H9 (cell line): ENCODE measurements around the gene SELENOI. TPM values are rescaled to one million over a fixed set of nuclear protein-coding genes. Genes with fewer than 3 reads are reported as not detected.

ENCODE experiments used
- DNase-seq: peaks from one replicate; pipeline ENCODE4 v3.0.0-alpha.2; 2017
- H2AFZ ChIP-seq: one replicate; pipeline ENCODE4 v1.6.1; 2013; ENCODE audit warnings: mild to moderate bottlenecking, low read length, control low read depth, moderate library complexity
- H2AK5ac ChIP-seq: 2 replicates; pipeline ENCODE4 v1.6.1; 2013; ENCODE audit warnings: low read length, control low read depth, mixed read lengths; ENCODE audit not compliant: insufficient read length
- H2BK120ac ChIP-seq: one replicate; pipeline ENCODE4 v1.6.1; 2013; ENCODE audit warnings: low read depth, mild to moderate bottlenecking, low read length, control low read depth, inconsistent platforms; ENCODE audit not compliant: poor library complexity, severe bottlenecking
- H2BK12ac ChIP-seq: 2 replicates; pipeline ENCODE4 v1.6.1; 2013; ENCODE audit warnings: low read length, control low read depth, mixed read lengths, low read depth; ENCODE audit not compliant: insufficient read length
- H2BK15ac ChIP-seq: 2 replicates; pipeline ENCODE4 v1.6.1; 2013; ENCODE audit warnings: low read depth, low read length, control low read depth
- H2BK20ac ChIP-seq: one replicate; pipeline ENCODE4 v1.6.1; 2013; ENCODE audit warnings: low read depth, mild to moderate bottlenecking, low read length, control low read depth, inconsistent platforms; ENCODE audit not compliant: poor library complexity, severe bottlenecking
- H2BK5ac ChIP-seq: 2 replicates; pipeline ENCODE4 v1.6.1; 2013; ENCODE audit warnings: low read length, control low read depth, mixed read lengths; ENCODE audit not compliant: insufficient read length
- H3K14ac ChIP-seq: 2 replicates; pipeline ENCODE4 v1.6.1; 2013; ENCODE audit warnings: low read length, control low read depth; ENCODE audit not compliant: insufficient read depth
- H3K18ac ChIP-seq: 2 replicates; pipeline ENCODE4 v1.6.1; 2013; ENCODE audit warnings: low read depth, mild to moderate bottlenecking, mixed read lengths, low read length, control low read depth; ENCODE audit not compliant: insufficient read length
- H3K23ac ChIP-seq: 2 replicates; pipeline ENCODE4 v1.6.1; 2013; ENCODE audit warnings: low read length, control low read depth, mixed read lengths, low read depth; ENCODE audit not compliant: insufficient read length
- H3K23me2 ChIP-seq: 2 replicates; pipeline ENCODE4 v1.6.1; 2013; ENCODE audit warnings: low read depth, mild to moderate bottlenecking, mixed read lengths, low read length, control low read depth; ENCODE audit not compliant: insufficient read length, poor library complexity, severe bottlenecking
- H3K27ac ChIP-seq: 2 replicates; pipeline ENCODE4 v1.5.1; 2013; ENCODE audit warnings: low read length, control low read depth, mixed read lengths, low read depth; ENCODE audit not compliant: insufficient read length
- H3K27me3 ChIP-seq: 2 replicates; pipeline ENCODE4 v1.6.1; 2013; ENCODE audit warnings: low read length, control low read depth, inconsistent platforms; ENCODE audit not compliant: insufficient read depth
- H3K4ac ChIP-seq: 2 replicates; pipeline ENCODE4 v1.6.1; 2013; ENCODE audit warnings: low read depth, mild to moderate bottlenecking, control low read depth, inconsistent platforms, low read length, moderate library complexity
- H3K4me1 ChIP-seq: 2 replicates; pipeline ENCODE4 v1.6.1; 2013; ENCODE audit warnings: low read length, control low read depth, inconsistent platforms; ENCODE audit not compliant: insufficient read depth
- H3K4me2 ChIP-seq: 2 replicates; pipeline ENCODE4 v1.6.1; 2013; ENCODE audit warnings: low read length, control low read depth, mixed read lengths; ENCODE audit not compliant: insufficient read length, insufficient read depth
- H3K56ac ChIP-seq: 2 replicates; pipeline ENCODE4 v1.6.1; 2013; ENCODE audit warnings: low read depth, mild to moderate bottlenecking, mixed read lengths, low read length, control low read depth; ENCODE audit not compliant: insufficient read length
- H3K79me1 ChIP-seq: 2 replicates; pipeline ENCODE4 v1.6.1; 2013; ENCODE audit warnings: low read depth, mild to moderate bottlenecking, moderate library complexity, low read length, control low read depth, inconsistent platforms; ENCODE audit not compliant: insufficient read depth, poor library complexity, severe bottlenecking
- H3K79me2 ChIP-seq: 2 replicates; pipeline ENCODE4 v1.6.1; 2013; ENCODE audit warnings: low read length, control low read depth, inconsistent platforms; ENCODE audit not compliant: insufficient read depth
- H3K9ac ChIP-seq: 2 replicates; pipeline ENCODE4 v1.6.1; 2013; ENCODE audit warnings: low read length, control low read depth, mixed read lengths; ENCODE audit not compliant: insufficient read length; ENCODE audit errors: extremely low read depth
- H3K9me3 ChIP-seq: one replicate; pipeline ENCODE4 v1.6.1; 2013; ENCODE audit warnings: low read depth, low read length, inconsistent platforms; ENCODE audit not compliant: control insufficient read depth
- H3T11ph ChIP-seq: one replicate; pipeline ENCODE4 v1.6.1; 2013; ENCODE audit warnings: mild to moderate bottlenecking, low read length, control low read depth, inconsistent platforms
- H4K20me1 ChIP-seq: one replicate; pipeline ENCODE4 v1.6.1; 2013; ENCODE audit not compliant: control insufficient read depth, insufficient read length, insufficient read depth
- H4K5ac ChIP-seq: 2 replicates; pipeline ENCODE4 v1.6.1; 2013; ENCODE audit warnings: low read depth, mild to moderate bottlenecking, mixed read lengths, low read length, control low read depth; ENCODE audit not compliant: insufficient read length
- H4K8ac ChIP-seq: replicated peaks from 2 replicates; pipeline ENCODE4 v1.6.1; 2013; ENCODE audit warnings: low read length, control low read depth, mixed read lengths, low read depth; ENCODE audit not compliant: insufficient read length
- H4K91ac ChIP-seq: 2 replicates; pipeline ENCODE4 v1.6.1; 2013; ENCODE audit warnings: low read depth, mild to moderate bottlenecking, moderate library complexity, mixed read lengths, low read length, control low read depth; ENCODE audit not compliant: insufficient read length
- H3K27ac Mint-ChIP-seq, 3 experiments: 2 replicates in 2 of 3; 3 replicates in 1 of 3; pipeline ENCODE4 v1.8.0; 2020 to 2021; ENCODE audit warnings: mixed read lengths in 3 of 3, mild to moderate bottlenecking in 1 of 3, moderate library complexity in 1 of 3
- H3K27me3 Mint-ChIP-seq: 2 replicates; pipeline ENCODE4 v1.8.0; 2021; ENCODE audit warnings: low read depth, mild to moderate bottlenecking, moderate library complexity, mixed read lengths
- H3K36me3 Mint-ChIP-seq, 3 experiments: 2 replicates in 2 of 3; 3 replicates in 1 of 3; pipeline ENCODE4 v1.8.0; 2020 to 2021; ENCODE audit warnings: low read depth in 3 of 3, mixed read lengths in 3 of 3; ENCODE audit not compliant: insufficient read depth in 1 of 3
- H3K4me1 Mint-ChIP-seq, 2 experiments: 2 replicates each; pipeline ENCODE4 v1.8.0; 2020; ENCODE audit warnings: mixed read lengths in 2 of 2
- H3K4me3 Mint-ChIP-seq, 2 experiments: 2 replicates in 1 of 2; 3 replicates in 1 of 2; pipeline ENCODE4 v1.8.0; 2020 to 2021; ENCODE audit warnings: mild to moderate bottlenecking in 2 of 2, mixed read lengths in 2 of 2, moderate library complexity in 1 of 2
- H3K9me3 Mint-ChIP-seq, 2 experiments: 2 replicates in 1 of 2; 3 replicates in 1 of 2; pipeline ENCODE4 v1.8.0; 2020; ENCODE audit warnings: mild to moderate bottlenecking in 2 of 2, mixed read lengths in 2 of 2, moderate library complexity in 1 of 2
- CTCF ChIP-seq: fragments of 200-600 bp; sonication (generic); conservative IDR thresholded peaks from 3 replicates; pipeline ENCODE4 v1.8.0; 2021; ENCODE audit warnings: antibody characterized with exemption, mild to moderate bottlenecking
- WGBS: extraction: QIAGEN DNeasy Blood & Tissue Kit; methylation state at CpG from one replicate; pipeline ENCODE4 v1.1.7; 2013; ENCODE audit warnings: missing lambda C conversion rate, low lambda C conversion rate, mixed read lengths; ENCODE audit not compliant: insufficient read length; ENCODE audit errors: extremely low coverage; 5-methylcytosine and 5-hydroxymethylcytosine counted together
- total RNA-seq: library from RNA; stranded (reverse); gene quantifications from 2 replicates; pipeline ENCODE4 v1.2.1, GENCODE V29; 2021

The SELENOI gene
- total RNA-seq, 1 experiment from 2014 or later: 41.9 TPM

- Histone ChIP-seq H3K14ac (no peak overlapping the region), H3K23me2 (no peaks in the 10 kb centered on the region), H3K27ac (no peak overlapping the region), H3K4me2 (no peak overlapping the region), H3K79me1 (no peaks in the 10 kb centered on the region), H4K5ac (no peak overlapping the region), H3K27me3 (no peaks in the 10 kb centered on the region), H2AFZ (no peak overlapping the region), H2BK5ac (no peak overlapping the region), H4K8ac (no peak overlapping the region), H2BK15ac (no peak overlapping the region), H2BK20ac (no peak overlapping the region), H2BK12ac (no peak overlapping the region), H3T11ph (no peak overlapping the region), H4K91ac (no peak overlapping the region), H3K79me2 (no peaks in the 10 kb centered on the region), H2AK5ac (no peak overlapping the region), H2BK120ac (no peak overlapping the region), H3K4me1 (no peaks in the 10 kb centered on the region), H4K20me1 (no peaks in the 10 kb centered on the region), H3K9me3 (no peaks in the 10 kb centered on the region), H3K9ac (no peak overlapping the region), H3K56ac (no peak overlapping the region), H3K18ac (no peak overlapping the region), H3K23ac (no peak overlapping the region), H3K4ac (no peak overlapping the region)
- WGBS: no CpG with 5 or more reads among the region's 9 CpGs
- H3K4me3 Mint-ChIP-seq: no peak overlapping the region
- H3K9me3 Mint-ChIP-seq: no peaks in the 10 kb centered on the region
- no peaks in the 10 kb centered on the region for H3K4me1 Mint-ChIP-seq
- no peaks in the 10 kb centered on the region for H3K27me3 Mint-ChIP-seq
- no peak for DNase-seq
- H3K36me3 Mint-ChIP-seq: peaks cover 0 to 28% (median 16%) of the 10 kb centered on the region in 3 experiments; a peak in 6 of 7 replicates
- no peak for TF ChIP-seq CTCF
- H3K27ac Mint-ChIP-seq: no peak overlapping the region
These were observed 38.2 kb downstream of the SELENOI start for GRCh38 chr2:26384183-26384582.
